Non-pigmented ciliary epithelial cell (primary cell): Measurements from ENCODE around the gene CNOT3.

Source experiments
- DNase-seq: peaks from one replicate; pipeline ENCODE4 v3.0.0-alpha.2; 2010; ENCODE audit warnings: low read depth

CNOT3 gene

GRCh38 chr19:54121259-54121658 lies 16.3 kb upstream of the CNOT3 start:
- DNase-seq, result no peak

DNA sequence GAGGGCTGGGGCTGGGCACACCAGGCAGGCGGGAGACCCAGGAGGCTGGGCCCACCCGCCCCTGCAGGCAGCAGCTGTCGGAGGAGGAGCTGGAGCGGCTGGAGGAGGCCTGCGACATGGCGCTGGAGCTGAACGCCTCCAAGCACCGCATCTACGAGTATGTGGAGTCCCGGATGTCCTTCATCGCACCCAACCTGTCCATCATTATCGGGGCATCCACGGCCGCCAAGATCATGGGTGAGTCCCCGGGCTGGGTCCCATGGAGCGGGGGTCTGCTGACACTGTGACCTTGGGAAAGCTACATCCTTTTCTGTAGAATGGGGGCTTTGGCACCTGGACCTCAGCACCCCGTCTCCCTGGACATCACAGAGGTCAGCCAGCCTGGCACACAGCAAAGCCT lies 13.9 kb upstream of the CNOT3 start:
- DNase-seq, result no peak

GRCh38 chr19:54124393-54124792 lies 13.2 kb upstream of the CNOT3 start:
- no peak for DNase-seq

DNA sequence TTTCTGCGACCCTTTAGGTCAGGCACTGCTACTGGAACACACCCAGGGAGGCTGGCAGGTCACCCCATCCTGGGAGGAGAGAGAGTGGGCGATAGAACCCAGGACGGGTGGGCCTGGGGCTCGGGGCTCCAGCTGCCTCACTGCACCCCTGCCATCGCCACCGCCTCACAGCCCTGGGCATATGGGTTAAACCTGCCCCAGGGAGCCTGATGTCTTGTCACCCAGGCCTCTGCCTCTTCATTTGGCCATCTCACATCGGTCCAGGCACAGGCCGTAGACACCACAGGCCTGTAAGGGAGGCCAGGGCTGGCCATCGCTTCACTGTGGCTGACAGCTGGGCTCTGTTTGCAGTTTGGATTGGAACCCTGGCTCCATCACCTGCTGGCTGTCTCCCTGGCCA lies 11.8 kb upstream of the CNOT3 start:
- no peak for DNase-seq

GRCh38 chr19:54127688-54128440 lies 9.7 kb upstream of the CNOT3 start:
- DNase-seq, result no peak

- no peak for DNase-seq
These were observed 9.2 kb upstream of the CNOT3 start for GRCh38 chr19:54128441-54128725.

DNA sequence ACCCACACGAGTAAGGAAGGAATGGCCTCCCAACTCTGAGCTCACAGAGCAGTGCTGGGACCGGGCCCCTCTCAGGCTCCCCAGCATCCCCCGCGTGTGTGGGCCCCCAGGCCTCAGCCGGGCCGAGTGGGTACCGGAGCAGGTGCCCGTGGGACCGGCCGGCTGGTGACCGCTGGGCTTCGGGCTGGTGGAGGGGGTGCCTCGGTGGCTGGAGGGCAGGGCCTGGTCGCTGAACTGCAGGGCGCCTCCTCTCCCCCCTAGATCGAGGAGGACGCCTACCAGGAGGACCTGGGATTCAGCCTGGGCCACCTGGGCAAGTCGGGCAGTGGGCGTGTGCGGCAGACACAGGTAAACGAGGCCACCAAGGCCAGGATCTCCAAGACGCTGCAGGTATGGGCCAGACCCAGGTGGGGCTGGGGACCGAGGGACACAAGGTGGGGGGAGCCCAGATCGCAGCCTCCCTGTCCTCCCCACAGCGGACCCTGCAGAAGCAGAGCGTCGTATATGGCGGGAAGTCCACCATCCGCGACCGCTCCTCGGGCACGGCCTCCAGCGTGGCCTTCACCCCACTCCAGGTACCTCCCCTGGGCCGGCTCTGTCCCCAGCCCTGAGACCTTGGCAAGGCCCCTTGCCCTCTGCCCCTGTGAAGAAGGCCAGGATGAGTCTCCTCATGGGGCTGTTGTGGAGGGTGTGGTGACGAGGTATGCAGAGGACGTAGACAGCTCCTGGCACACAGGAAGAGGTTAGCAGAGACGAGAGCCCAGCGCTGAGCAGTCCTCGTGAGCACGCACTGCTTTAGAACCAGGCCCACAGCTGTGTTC lies 8.6 kb upstream of the CNOT3 start:
- DNase-seq, result no peak

GRCh38 chr19:54129617-54129996 lies 8.0 kb upstream of the CNOT3 start:
- DNase-seq, result no peak

- DNase-seq, result no peak
These were observed 4.1 kb upstream of the CNOT3 start for GRCh38 chr19:54133312-54133956.

DNA sequence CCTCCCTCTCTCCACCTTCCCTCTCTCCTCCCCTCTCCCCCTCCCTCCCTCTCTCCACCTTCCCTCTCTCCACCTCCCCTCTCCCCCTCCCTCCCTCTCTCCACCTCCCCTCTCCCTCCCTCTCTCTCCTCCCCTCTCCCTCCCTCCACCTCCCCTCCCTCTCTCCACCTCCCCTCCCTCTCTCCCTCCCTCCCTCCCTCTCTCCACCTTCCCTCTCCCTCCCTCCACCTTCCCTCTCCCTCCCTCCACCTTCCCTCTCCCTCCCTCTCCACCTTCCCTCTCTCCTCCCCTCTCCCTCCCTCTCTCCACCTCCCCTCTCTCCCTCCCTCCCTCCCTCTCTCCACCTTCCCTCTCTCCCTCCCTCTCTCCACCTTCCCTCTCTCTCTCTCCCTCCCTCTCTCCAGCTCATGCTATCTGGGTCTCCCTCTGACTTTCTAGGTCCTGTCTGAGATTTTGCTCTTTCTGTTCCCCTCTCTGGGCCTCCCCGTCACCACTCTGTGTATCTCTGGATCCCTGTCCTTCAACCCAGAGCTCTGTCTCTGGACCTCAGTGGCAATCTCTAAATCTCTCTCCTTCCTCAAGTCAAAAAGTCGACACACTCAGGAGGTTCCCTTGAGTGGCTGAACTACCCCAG lies 3.5 kb upstream of the CNOT3 start:
- no peak for DNase-seq

DNA sequence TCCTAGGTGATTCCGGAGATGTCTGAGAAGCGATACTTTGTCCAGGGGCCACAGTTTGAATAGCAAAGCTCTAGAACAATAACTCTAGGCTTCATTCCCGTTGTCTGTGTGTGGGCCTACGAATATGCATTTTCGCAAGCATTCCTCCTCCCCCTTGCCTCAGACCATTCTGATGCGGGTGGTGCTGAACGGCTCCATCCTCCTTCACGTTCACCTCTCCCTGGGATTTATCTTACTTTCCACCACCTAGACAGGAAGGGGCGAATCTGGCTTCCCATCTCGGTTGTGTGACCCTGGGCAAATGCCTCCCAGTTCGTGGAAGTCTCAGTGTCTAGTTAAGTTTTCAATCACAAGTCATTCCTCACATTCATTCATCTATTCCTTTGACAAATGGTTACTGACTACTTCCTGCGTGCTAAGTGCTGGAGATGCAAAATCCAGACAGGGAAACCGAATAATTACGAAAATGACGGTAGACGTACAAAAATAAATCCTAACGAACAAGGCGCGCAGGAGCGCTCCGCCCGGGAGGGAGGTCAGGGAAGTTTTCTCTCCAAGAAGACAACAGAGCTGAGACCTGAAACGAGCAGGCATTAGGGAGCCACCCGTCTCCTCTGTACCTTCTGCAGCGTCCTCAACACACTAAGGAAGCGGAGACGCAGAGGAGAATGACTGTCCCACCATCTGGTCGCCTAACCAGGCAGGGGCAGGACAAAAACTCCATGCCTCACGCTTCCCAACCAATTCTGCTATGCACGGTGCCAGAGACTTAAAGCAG lies 1.3 kb upstream of the CNOT3 start:
- no peak for DNase-seq

DNA sequence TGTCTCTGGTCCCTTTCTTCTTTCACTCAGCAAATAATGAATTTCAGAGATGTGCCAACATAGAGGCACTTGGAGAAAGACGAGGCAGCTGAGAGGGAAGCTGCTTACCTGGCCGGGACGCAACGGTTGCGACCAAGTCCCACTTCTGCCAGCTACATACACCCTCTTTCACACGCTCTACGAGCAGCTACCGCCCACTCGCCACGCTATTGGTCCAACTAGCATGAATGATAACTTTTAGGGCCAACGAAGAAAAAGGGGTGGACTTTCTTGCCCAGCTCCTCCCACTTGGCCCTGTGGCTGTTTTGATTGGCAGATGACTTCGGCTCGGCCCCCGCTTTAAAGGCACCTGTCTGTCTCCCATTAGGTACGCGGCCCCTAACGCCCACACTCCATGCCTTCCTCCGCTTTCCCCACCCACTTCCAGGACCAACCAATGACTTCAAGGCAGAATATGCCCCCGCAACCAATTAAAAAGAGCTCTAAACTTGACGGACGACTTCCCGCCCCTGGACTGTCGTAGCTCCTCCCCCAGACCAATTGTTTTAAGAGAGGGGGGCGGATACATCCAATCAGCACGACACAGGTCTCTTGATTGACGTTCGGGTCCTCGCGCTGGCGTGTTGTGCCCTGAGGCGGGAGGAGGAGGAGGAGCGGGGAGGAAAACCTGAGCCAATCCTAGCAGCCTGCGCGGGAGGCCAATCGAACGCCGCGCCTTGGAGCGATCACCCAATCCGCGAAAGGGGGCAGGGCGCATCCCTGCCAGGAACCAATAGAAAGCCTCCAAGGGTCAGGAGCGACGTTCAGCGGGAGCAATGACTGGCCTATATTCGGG lies 481 bp upstream of the CNOT3 start:
- DNase-seq, result peak; percentile 100

DNA sequence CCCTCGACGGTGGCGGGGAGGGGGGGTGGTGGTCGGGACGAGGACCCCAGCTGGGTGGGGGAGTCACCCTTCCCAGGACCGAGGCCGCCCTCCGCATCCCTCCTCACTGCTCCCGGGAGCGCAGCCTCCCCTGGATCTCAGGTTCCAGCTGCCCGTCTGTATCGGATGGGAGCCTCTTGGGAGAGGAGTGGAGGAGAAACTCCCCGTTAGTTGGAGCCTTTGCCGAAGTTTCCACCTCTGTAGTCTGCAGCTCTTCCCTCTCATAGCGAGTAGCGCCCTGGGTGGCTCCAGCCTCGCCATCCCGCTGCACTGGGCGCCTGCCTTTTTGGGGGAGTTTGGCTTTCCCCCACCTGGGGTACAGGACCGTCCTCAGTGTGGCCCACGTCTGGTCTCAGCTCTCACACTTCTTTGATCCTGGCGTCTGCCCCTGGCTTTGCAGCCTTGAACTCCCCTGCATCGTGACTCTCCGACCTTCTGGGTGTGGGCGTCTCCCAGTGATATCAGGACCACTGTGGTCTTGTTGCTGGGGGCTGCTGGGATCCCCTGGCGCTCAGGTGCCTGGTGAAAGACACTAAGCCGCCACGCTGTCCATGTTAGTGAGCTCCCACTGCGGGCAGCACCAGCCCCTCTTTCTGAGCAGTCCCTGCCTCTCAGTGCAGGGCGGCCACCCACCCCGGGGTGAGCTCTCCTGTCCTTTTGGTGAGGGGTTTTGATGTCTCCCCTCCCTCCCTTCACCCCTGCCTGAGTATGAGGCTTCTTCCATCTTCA lies 1.1 kb downstream of the CNOT3 start:
- no peak for DNase-seq

DNA sequence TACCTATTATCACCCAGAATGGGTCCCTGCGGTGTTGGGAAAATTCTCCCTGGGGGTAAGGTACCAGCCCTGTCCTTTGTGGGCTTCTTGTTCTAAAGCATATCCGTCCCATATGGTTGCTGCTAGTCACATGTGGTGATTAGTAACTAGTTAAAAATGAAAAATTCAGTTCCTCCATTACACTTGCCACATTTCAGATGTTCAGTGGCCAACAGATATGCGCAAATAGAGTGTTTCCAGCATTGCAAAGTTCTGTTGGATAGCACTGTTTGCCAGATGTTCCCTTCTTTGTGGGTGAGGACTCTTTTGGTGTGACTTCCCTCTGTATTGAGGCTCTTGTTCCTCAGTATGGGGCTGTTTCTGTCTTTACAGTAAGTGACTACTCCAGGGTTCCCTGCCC lies 3.8 kb downstream of the CNOT3 start:
- DNase-seq, result no peak

DNA sequence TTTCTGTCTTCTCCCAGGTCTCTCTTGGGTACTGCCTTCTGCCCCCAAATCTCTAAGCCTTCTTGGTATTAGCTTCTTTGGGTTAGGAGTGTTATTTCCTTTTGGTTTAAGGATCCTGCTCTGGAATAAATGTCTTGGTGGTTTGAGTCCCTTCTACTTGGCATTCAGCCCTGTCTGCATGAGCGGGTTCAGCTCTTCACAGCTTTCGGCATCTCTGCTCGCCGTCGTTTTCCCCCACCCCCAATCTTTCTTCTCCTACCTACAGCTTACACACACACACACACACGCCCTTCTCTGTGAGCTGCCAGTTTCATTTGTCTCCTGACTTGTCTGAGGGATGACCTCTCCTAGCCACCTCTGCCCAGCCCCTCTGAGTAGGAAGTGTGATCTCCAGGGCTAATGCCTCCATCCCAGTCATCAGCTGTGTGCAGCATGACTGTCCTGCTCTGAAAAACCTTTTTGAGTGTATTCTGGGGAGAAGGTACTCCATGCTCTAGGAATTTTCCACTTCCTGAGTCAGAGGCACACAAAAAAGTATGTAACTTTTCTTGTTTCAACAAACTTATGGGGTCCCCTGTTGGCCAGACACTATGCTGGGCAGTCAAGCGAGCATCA lies 4.7 kb downstream of the CNOT3 start:
- DNase-seq, result no peak

DNA sequence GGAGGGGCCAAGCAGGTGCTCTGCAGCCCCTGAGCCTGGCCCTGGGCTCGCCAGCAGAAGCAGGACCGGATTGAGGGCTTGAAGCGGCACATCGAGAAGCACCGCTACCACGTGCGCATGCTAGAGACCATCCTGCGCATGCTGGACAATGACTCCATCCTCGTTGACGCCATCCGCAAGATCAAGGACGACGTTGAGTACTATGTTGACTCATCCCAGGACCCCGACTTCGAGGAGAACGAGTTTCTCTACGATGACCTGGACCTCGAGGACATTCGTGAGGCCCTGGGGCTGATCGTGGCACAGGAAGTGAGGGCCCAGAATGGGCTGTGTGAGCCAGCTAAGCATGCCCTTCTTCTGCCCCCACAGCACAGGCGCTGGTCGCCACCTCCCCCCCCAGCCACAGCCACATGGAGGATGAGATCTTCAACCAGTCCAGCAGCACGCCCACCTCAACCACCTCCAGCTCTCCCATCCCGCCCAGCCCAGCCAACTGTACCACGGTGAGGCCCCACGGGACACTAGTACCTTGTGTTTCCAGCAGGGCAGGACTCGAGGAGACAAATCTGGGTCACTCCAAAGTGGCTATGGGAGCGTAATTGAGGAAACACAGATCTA lies 8.1 kb downstream of the CNOT3 start:
- no peak for DNase-seq

DNA sequence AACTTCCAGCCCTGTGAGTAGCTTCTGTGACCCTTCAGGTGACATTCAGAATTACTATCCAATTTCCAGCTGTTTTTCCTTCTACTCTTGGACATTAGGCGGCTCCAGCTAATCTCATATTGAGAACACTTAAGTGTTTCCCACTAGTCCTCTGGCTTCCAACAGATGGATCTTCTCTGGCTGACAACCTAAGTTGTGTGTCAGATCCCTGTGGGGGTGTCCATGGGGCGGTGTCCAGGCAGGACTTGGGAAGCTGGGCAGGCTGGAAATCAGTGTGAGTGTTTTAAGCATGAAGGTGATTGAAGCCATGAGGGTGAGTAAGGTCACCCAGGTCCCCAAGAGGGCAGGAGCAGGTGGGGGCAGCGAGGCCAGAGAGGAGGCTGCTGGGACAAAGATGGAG lies 10.1 kb downstream of the CNOT3 start:
- no peak for DNase-seq

DNA sequence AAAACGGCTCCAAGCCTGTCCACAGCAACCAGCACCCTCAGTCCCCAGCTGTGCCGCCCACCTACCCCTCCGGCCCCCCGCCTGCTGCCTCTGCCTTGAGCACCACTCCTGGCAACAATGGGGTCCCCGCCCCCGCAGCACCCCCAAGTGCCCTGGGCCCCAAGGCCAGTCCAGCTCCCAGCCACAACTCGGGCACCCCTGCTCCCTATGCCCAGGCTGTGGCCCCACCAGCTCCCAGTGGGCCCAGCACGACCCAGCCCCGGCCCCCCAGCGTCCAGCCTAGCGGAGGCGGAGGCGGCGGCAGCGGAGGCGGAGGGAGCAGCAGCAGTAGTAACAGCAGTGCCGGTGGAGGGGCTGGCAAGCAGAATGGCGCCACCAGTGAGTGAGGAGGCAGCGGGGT lies 10.6 kb downstream of the CNOT3 start:
- DNase-seq, result no peak

DNA sequence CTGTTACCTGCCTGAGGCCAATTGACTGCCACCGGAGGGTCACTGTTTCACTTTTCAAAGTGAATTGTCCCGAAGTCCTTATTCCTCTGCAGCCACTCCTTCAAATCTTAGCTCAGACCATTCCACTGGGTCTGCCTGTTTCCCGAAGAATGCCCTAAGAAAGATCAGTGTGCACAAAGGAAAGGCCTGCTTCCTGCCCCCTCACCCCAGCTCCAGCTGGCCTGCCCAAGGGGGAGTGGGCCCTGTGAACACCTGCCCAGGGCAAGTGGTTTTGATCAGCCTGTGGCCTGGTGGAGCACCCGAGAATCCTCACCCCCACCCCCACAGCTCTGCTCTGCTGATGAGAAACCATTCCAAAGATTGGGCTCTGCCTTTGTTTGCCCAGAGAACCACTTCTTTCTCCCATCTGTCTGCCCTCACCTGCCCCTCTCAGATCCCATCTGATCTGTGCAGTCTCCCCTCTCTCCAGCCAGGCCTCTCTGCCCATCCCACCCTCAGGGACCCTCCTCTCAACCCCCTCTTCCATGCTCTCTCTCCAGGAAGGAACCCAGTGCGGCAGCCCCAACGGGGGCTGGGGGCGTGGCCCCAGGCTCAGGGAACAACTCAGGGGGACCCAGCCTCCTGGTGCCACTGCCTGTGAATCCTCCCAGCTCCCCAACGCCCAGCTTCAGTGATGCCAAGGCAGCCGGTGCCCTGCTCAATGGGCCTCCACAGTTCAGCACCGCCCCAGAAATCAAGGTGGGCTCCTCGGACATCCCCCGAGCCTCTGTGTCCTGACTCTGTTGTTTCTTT lies 11.7 kb downstream of the CNOT3 start:
- DNase-seq, result no peak
